HUDEP-2 (cell line): ENCODE results near the gene SLC6A11.

ENCODE experiments used
- DNase-seq, 76 experiments: peaks; one replicate each; lab custom pipeline; 2025; ENCODE audit not compliant: unreplicated experiment in 76 of 76; lab: John Stamatoyannopoulos, UW

SLC6A11 gene

DNA sequence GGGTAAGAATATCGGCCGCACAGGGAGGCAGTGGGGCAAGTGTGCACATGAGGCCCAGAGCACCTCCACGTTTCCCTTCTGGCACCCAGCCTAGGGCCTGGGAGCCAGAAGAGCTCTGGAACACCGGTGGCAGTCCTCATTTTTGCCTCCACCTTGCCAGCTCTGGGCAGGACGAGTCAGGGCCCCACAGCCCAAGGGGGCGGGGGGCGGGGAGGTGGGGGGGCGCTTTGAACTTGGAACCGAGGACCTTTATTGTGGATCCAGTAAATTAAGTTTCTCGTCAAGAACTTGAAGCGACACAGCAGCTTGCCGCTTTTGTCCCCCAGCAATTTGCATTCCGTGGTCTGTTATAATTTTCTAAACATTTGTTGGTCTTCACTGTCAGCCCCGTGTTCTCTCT lies 66.8 kb downstream of the SLC6A11 start:
- no peak for DNase-seq

DNA sequence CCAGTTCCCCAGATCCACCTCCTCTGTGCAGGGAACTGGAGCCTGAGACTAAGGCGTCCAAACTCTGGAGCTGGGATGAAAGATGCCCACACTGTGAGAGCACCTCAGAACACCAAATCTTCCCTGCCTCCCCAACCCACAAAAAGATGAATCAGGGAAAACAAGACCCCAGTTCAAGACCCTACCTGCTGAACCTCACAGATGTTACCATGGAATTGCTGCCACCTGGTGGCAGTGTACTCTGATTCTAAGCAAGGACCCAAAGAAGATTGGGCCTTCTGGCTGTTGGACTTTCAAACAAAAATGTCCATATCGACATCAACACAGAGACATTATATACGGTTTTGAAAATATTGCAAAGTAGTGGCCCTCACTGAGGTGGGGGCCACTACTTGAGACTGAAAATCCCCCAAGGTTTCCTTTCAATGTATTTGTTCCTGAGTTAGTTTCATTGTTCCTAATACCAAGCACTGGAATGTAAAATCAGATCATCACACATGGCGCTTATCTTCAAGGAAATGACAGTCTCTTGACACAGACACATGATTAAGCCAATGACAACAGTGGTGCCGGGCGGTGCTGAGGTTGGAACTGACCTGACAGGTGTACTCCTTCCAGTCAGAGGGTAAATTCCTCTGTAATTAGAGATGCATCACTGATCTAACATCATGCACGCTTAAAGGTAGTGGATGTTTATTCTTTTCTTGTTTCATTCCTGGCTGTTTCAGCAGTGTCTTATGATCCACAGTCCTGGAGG lies 67.6 kb downstream of the SLC6A11 start:
- DNase-seq: peak in 4 of 76 experiments; percentile 1 to 13 (median 2)

DNA sequence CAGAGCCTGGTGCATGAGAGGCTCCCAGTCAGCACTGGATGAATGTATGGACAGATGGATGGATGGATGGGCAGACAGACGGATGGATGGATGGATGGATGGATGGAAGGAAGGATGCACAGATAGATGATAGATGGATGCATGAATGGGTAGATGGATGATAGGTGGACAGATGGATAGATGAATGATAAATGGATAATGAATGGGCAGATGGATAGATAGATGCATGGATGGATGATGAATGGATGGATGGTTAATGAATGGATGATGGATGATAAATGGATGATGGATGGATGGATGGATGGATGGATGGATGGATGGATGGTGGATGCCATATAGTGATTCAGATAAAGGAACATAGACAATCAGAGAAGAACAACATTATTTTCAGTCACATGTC lies 71.0 kb downstream of the SLC6A11 start:
- DNase-seq: no peak

DNA sequence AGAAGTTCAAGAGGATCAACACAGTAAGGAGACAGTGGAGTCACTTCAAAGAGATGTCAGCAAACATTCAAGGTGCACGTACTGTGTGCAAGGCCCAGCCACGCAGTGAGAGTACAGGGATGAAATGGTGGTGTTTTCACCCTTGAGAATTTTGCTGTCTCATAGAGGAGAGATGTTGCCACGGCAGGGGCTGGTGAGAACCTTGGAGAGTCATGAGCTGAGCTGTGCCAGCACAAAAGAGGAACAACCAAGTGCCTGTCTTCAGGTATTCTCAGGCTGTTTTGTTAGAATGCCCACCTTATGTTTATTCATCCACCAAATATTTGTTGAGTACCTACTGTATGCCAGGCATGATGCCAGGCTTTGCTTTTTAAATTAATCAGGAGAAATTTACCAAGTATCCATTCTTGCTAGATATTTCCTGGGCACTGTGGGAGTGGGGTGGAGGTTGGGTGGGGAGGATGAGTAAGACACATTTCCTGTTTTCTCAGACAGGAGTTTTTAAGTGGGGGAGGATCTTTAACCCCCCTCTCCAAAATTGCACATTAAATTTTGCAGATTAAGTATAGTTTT lies 72.6 kb downstream of the SLC6A11 start:
- no peak for DNase-seq

DNA sequence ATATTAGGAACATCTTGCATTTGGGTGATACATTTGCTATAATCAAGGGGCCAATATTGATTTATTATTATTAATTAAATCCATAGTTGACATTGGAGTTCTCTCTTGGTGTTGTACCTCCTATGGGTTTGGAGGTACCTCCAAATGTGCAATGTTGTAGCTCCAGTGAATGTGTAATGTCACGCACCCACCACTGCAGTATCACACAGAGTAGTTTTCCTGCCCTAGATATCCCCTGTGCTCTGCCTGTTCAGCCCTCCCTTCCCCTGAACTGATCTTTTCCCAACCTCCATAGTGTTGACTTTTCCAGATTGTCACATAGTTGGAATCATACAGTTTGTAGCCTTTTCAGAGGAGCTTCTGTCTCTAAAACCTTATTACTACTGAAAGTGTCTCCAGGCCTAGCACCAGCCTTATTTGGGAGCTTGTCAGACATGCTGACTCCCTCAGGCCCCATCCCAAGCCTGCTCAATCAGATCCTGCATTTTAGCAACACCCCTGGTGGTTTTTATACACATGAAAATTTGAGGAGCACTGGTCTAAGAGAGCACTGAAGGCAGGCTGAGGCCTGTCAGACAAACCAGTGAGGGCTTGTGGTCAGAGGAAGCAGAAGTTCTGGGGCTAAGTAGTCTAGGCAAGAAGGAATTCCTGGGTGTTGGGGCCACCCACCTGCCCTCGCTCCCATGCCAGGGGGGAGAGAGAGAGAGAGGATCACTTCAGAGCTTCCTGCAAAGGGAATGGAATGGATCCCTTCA lies 73.4 kb downstream of the SLC6A11 start:
- DNase-seq: no peak

DNA sequence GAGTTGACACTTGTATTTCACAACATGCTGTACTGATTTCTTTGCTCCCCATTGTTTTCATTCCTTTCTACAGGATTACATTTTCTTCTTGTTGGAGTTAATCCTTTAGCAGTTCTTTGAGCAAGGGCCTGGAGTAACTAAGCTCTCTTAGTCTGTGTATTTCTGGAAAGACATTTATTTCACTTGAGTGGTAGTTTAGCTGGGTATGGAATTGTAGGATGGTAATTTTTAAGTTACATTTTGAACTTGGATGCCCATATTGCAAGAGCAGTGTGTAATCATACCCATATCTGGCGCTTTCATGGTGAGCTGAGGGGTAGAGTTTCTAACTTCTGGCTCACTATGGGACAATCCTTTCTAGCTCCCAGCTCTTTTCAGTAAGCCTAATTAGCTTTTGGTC lies 74.6 kb downstream of the SLC6A11 start:
- no peak for DNase-seq

GRCh38 chr3:10892622-10893021 lies 76.6 kb downstream of the SLC6A11 start:
- DNase-seq: no peak

- DNase-seq: no peak
Observed at GRCh38 chr3:10901296-10901945, 85.4 kb downstream of the SLC6A11 start.

- DNase-seq: no peak
Observed at GRCh38 chr3:10907262-10907661, 91.2 kb downstream of the SLC6A11 start.

DNA sequence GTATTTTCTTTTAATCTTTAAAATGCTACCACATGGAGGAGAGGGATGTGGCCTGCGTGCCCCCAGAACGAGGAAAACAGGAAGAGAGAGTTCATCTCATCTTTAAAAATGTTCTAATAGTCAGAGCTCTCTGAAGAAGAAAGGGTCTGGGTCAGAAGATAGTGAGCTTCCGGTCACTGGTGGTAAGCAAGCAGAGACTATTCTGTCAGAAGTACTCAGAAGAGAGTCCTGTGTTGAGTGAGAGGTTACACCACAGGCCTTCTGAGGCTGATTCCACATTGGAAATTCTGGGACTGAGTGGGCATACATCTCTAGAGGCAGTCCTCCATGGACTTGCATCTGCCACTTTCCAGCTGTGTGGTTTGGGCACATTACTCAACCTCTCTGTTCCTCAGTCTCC lies 94.3 kb downstream of the SLC6A11 start:
- no peak for DNase-seq

- DNase-seq: no peak
Observed at GRCh38 chr3:10911350-10912002, 95.4 kb downstream of the SLC6A11 start.

- no peak for DNase-seq
Observed at GRCh38 chr3:10912786-10913185, 96.8 kb downstream of the SLC6A11 start.

DNA sequence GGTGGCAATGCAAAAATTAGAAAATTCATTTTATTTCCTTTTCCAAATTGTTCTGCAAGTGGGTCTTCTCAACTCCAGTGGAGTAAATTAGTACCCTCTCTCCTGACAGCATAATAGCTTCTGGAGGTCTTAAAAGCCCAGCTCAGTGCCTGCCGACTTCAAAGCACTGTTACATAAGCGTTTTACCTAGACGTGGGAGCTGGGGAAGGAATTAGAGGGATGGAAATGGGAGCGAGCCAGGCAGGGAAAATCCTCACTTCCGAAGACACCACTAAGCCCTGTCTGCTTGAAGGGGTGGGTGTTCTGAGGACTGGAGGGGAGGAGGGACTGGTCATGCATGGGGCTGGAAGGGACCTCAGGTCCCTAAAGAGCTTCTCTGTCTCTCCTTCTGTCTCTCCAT lies 99.3 kb downstream of the SLC6A11 start:
- DNase-seq: no peak

DNA sequence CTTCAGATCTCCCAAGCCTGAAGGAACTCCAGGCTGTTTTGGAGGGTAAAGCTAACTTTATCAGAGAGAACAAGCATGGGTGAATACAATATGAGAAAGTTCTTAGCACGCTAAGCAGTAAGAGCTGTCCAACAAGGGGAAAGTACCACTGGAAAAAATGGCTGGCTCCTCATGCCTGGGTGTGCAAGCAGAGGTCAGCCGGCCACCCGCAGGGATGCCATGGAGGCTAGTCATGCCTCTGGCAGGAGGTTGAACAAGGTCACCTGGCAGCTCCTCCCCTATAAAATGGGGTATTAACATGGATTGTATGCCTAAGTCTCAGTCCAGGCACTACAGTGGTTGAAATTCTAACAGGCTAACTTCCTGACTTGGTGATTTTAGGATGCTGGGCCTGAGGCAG lies 101.1 kb downstream of the SLC6A11 start:
- DNase-seq: no peak

GRCh38 chr3:10918011-10918410 lies 102.0 kb downstream of the SLC6A11 start:
- DNase-seq: no peak

DNA sequence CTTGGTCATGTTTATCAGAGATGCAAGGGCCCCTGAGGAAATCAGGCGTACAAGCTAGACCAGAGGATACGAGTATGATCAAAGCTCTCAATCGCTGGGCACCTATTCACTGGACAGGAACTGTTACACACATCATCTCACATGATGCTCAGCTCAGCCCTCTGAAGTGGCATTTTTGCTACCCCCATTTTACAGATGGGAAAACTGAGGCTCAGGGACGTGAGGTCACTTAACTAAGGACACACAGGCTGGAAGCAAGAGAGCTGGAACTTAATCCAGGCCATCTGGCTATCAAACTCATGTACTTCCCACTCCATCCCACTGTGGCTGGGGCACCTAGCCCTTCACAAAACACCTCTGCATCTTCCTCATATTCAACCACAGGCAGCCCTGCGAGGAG lies 103.6 kb downstream of the SLC6A11 start:
- DNase-seq: no peak

- no peak for DNase-seq
Observed at GRCh38 chr3:10925436-10926255, 109.6 kb downstream of the SLC6A11 start.

DNA sequence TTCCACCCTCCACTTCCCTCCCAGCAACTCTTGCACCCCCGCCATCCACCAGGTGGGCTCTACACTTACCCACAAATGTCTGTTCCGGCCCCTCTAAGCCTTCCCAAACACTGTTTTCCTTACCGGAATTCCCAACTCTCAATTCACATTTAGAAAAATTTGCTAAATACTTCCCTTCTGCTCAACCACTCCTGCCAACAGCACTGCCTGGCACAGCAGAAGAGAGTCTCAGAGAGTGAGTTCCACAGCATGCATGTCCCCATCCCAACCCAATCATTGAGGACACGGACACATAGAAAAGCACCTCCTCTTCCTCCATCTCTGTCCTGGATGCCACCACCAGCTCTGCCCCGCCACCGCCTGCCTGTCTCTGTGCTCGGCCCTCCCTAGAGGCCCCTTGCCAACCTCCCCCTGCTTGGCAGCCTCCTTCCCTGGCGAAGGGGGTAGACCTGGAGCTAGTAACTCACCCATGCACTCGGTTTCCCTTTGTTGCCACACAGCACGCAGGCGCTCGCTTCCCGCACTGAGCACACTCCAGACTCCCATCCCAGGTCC lies 110.3 kb downstream of the SLC6A11 start:
- peak in 17 of 76 experiments; percentile 4 to 43 (median 20) for DNase-seq

DNA sequence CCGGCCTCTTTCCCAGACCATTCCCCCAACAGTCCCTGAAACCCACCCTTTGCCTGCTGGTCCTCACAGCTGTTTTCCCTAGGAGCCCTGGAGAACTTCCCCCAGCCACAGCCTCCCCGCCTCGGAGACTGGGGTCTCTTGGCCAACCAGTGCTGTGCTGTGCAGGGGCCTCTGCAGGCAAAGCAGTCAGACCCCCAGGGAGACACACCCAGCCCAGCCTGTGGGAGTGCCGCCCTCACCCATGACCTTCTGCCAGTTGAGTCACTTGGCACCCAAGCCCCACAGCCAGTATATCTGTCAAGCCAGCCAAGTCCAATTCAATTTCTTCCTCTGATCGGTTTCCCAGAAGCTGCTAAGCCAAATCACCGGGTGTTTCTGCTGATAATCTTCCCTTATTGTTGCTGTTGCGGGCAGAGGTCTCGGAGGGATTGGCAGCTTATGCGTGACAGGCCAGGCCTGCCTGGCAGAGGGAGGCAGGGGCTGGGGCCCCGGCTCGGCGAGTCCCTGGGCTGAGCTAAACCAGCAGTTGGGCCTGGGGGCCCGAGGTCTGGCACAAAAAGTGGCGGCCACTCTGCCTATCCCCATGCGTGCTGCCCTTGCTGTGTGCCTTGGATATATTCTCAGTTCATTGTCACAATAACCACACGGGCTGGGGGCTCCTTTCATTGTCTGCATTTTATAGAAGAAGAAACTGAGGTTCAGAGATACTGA lies 110.9 kb downstream of the SLC6A11 start:
- DNase-seq: peak in 73 of 76 experiments; percentile 5 to 94 (median 79)
